Esophagus squamous epithelium (tissue), 4 donors: ENCODE measurements around the gene PRRX2.

Experiments
- CTCF ChIP-seq, 6 experiments: fragments of 450-650 bp in 4 of 6; fragments of 200-600 bp in 2 of 6; sonication (generic) in 2 of 6; IDR thresholded peaks; one replicate each; pipeline ENCODE4 v1.5.1; 2016 to 2019; ENCODE audit warnings: antibody characterized with exemption in 6 of 6, mild to moderate bottlenecking in 4 of 6, moderate library complexity in 4 of 6
- POLR2A ChIP-seq, 4 donors: fragments of 450-650 bp; IDR thresholded peaks; one replicate each; pipeline ENCODE4 v1.6.1; 2017; ENCODE audit warnings: antibody characterized with exemption in 4 of 4, mild to moderate bottlenecking in 4 of 4, moderate library complexity in 3 of 4

GRCh38 chr9:129667378-129667777 is 1.9 kb downstream of the PRRX2 start:
- no peak for TF ChIP-seq POLR2A (IDR thresholded peaks at IDR 0.05)
- TF ChIP-seq CTCF (IDR thresholded peaks at IDR 0.05), result no peak
